ENCODE measurements around the gene AREG.

AREG gene

GRCh38 chr4:74473155-74473811 lies 28.3 kb downstream of the AREG start:
- Histone ChIP-seq H3K36me3 (ENCODE audit: control insufficient read depth in 1 of 2, insufficient read depth in 2 of 2, low read length in 2 of 2) (no peaks in the 10 kb centered on the region), H3K4me1 (ENCODE audit: control insufficient read depth in 1 of 2, insufficient read depth in 2 of 2, low read length in 2 of 2) (no peaks in the 10 kb centered on the region), H3K27ac (ENCODE audit: low read length) (no peak overlapping the region), H3K4me3 (ENCODE audit: low read depth in 1 of 2, low read length in 2 of 2) (no peak overlapping the region), H3K27me3 (ENCODE audit: low read depth, low read length) (no peaks in the 10 kb centered on the region), H3K9me3 (ENCODE audit: control insufficient read depth in 1 of 2, low read length in 2 of 2) (no peaks in the 10 kb centered on the region)

- Histone ChIP-seq H3K36me3 (ENCODE audit: control insufficient read depth in 1 of 2, insufficient read depth in 2 of 2, low read length in 2 of 2) (no peaks in the 10 kb centered on the region), H3K27ac (ENCODE audit: low read length) (no peak overlapping the region), H3K9me3 (ENCODE audit: control insufficient read depth in 1 of 2, low read length in 2 of 2) (no peaks in the 10 kb centered on the region), H3K4me3 (ENCODE audit: low read depth in 1 of 2, low read length in 2 of 2) (no peak overlapping the region), H3K27me3 (ENCODE audit: low read depth, low read length) (no peaks in the 10 kb centered on the region), H3K4me1 (ENCODE audit: control insufficient read depth in 1 of 2, insufficient read depth in 2 of 2, low read length in 2 of 2) (no peaks in the 10 kb centered on the region)
These were observed 29.6 kb downstream of the AREG start for GRCh38 chr4:74474345-74475090.

DNA sequence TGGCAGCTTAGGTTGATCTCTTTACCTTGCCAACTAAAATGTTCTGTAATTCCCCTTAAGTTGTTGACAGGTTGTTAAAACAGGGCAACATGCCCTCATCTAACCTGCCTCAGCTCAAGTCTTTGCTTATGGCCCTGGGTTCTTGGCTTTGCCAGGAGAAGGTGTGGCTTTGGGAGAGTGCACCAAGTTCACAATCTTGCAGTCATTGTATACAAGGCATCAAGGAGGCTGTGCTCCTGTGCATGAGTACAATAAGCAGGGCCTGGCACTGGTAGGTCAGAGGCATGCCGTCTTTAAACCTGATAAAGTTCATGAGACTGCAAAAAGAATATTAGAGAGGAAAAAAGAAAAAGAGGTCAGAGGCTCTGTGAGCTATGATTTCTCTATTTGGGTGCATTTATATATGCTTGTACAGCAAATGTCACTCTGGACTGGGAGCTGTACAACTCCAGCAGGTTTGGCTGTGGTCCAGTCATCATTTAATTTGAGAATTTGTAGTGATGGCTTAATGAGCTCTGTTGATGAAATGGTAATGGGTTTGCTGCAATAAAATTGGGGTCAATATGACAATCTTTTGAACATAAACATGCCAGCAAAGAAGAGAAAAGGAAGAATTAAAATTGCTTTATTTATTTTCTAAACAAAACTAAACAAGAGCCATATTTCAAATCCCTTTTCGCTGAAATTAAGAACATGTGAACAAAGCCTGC lies 30.3 kb downstream of the AREG start:
- Histone ChIP-seq H3K36me3 (ENCODE audit: control insufficient read depth in 1 of 2, insufficient read depth in 2 of 2, low read length in 2 of 2) (no peaks in the 10 kb centered on the region), H3K4me1 (ENCODE audit: control insufficient read depth in 1 of 2, insufficient read depth in 2 of 2, low read length in 2 of 2) (no peaks in the 10 kb centered on the region)

DNA sequence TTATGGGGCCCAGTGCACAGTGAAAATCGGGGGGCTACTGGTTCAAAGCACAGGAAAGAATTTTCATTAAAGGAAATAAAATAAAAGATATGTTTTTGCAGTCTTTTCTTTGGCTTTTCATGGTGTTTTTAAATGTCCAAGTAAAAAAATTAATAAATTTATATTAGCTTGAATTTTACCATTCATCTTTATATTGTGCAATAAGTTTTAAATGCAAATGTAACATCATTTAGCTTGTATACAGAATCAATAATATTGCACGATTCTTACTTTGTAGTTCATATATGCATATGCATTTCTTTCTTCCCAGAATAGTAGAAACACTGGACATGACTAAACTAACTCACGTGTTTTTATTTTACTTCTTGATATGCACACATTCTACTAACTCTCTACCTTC lies 31.0 kb downstream of the AREG start:
- Histone ChIP-seq H3K4me1 (ENCODE audit: control insufficient read depth in 1 of 2, insufficient read depth in 2 of 2, low read length in 2 of 2) (no peaks in the 10 kb centered on the region), H3K27me3 (ENCODE audit: low read depth, low read length) (no peaks in the 10 kb centered on the region), H3K27ac (ENCODE audit: low read length) (no peak overlapping the region), H3K4me3 (ENCODE audit: low read depth in 1 of 2, low read length in 2 of 2) (no peak overlapping the region), H3K36me3 (ENCODE audit: control insufficient read depth in 1 of 2, insufficient read depth in 2 of 2, low read length in 2 of 2) (no peaks in the 10 kb centered on the region), H3K9me3 (ENCODE audit: control insufficient read depth in 1 of 2, low read length in 2 of 2) (no peaks in the 10 kb centered on the region)

More for the DNA sequence above, 30.3 kb downstream of the AREG start:
- Histone ChIP-seq H3K4me3 (ENCODE audit: low read depth in 1 of 2, low read length in 2 of 2) (no peak overlapping the region), H3K27ac (ENCODE audit: low read length) (no peak overlapping the region), H3K9me3 (ENCODE audit: control insufficient read depth in 1 of 2, low read length in 2 of 2) (no peaks in the 10 kb centered on the region), H3K27me3 (ENCODE audit: low read depth, low read length) (no peaks in the 10 kb centered on the region)

- Histone ChIP-seq H3K4me1 (ENCODE audit: control insufficient read depth in 1 of 2, insufficient read depth in 2 of 2, low read length in 2 of 2) (no peaks in the 10 kb centered on the region), H3K27me3 (ENCODE audit: low read depth, low read length) (no peaks in the 10 kb centered on the region), H3K4me3 (ENCODE audit: low read depth in 1 of 2, low read length in 2 of 2) (no peak overlapping the region), H3K9me3 (ENCODE audit: control insufficient read depth in 1 of 2, low read length in 2 of 2) (no peaks in the 10 kb centered on the region), H3K27ac (ENCODE audit: low read length) (no peak overlapping the region), H3K36me3 (ENCODE audit: control insufficient read depth in 1 of 2, insufficient read depth in 2 of 2, low read length in 2 of 2) (no peaks in the 10 kb centered on the region)
These were observed 34.1 kb downstream of the AREG start for GRCh38 chr4:74479009-74479408.

DNA sequence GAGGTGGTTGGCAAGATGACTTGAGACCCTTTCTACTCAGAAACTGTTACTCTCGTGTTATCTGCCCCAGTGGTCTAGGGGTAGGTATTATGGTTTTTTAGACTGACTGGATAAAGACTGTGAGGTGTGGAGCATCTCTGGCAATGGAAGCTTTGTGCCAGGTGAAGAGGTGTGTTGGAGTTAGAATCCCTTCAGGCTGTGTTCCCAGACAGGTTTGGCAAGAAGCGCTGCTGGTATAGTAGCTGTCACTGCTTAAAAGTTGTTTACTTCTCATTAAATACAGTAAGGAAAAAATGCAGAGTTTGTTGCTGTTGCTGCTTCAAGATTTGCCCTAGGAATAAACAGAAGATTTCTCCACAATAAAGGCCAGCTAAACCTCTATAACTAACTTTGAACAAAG lies 35.3 kb downstream of the AREG start:
- H3K36me3 ChIP-seq (ENCODE audit: control insufficient read depth in 1 of 2, insufficient read depth in 2 of 2, low read length in 2 of 2), result no peaks in the 10 kb centered on the region
- no peak overlapping the region for H3K27ac ChIP-seq (ENCODE audit: low read length)
- no peaks in the 10 kb centered on the region for H3K27me3 ChIP-seq (ENCODE audit: low read depth, low read length)
- H3K4me3 ChIP-seq (ENCODE audit: low read depth in 1 of 2, low read length in 2 of 2), result no peak overlapping the region
- H3K4me1 ChIP-seq (ENCODE audit: control insufficient read depth in 1 of 2, insufficient read depth in 2 of 2, low read length in 2 of 2), result no peaks in the 10 kb centered on the region
- no peaks in the 10 kb centered on the region for H3K9me3 ChIP-seq (ENCODE audit: control insufficient read depth in 1 of 2, low read length in 2 of 2)

DNA sequence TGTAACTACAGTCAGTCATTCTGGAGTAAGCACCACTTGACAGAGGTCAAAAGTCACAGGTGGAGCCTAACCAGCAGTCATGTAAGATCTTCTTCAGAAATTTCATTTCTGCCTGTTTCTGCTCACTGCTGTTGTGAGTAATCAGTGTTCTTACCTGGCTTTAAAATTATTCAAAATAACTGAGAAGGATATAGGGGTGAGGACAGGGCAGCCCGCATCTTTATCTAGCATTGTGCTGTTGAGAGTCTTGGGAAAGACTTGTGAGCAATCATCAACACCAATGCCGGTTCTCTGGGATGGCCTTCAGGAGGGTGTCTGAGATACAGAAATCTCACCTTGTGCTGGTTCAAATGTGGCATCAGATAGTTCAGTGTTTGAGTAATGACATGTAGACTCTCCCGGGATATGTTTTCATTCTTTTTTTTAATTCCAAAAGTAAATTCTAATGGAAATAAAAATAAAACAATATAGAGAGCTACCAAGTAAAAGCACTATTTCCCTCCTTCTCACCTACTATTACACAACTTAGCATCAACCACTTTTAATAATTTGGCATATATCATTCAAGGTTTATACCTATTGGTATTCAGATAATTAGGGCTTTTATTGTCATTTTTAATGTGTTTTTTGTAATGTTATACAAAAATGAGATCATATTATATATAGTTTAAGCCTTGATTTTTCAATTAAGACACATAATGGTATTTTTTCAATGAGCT lies 37.1 kb downstream of the AREG start:
- no peak overlapping the region for H3K27ac ChIP-seq (ENCODE audit: low read length)
- no peaks in the 10 kb centered on the region for H3K9me3 ChIP-seq (ENCODE audit: control insufficient read depth in 1 of 2, low read length in 2 of 2)
- H3K4me3 ChIP-seq (ENCODE audit: low read depth in 1 of 2, low read length in 2 of 2), result no peak overlapping the region
- no peaks in the 10 kb centered on the region for H3K36me3 ChIP-seq (ENCODE audit: control insufficient read depth in 1 of 2, insufficient read depth in 2 of 2, low read length in 2 of 2)
- no peaks in the 10 kb centered on the region for H3K4me1 ChIP-seq (ENCODE audit: control insufficient read depth in 1 of 2, insufficient read depth in 2 of 2, low read length in 2 of 2)
- H3K27me3 ChIP-seq (ENCODE audit: low read depth, low read length), result no peaks in the 10 kb centered on the region

DNA sequence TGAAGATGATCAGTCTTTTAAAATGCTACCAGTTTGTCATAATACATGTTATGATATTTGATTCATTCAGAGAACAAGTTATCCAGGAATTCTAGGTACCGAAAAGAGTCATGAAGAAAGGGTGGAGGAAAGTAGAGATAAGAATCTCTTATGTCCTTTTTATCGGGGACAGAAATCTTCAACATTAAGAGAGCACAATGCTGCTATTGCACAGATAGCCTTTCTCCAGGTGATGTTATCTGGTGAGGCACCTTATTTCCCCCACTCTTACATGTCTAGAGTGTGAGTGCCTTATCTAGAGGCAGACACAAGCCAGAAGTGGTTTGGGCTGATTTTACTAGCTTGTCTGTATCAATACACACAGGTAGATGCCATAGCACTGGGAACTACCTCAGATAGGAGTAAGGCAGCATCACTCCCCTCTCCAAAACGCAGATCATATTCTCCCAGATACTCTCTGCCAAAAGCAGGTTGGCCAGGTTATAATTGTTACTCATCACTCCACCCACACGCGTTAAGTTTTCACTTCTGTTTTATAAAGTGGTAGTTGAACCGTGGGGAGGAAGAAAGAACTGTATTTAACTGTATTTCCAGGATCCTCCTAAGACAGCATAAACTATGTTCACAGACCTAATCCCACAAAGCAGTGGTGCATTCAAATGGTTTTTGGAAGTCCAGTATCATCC lies 38.4 kb downstream of the AREG start:
- Histone ChIP-seq H3K36me3 (ENCODE audit: control insufficient read depth in 1 of 2, insufficient read depth in 2 of 2, low read length in 2 of 2) (no peaks in the 10 kb centered on the region), H3K27ac (ENCODE audit: low read length) (no peak overlapping the region), H3K9me3 (ENCODE audit: control insufficient read depth in 1 of 2, low read length in 2 of 2) (no peaks in the 10 kb centered on the region), H3K27me3 (ENCODE audit: low read depth, low read length) (no peaks in the 10 kb centered on the region), H3K4me3 (ENCODE audit: low read depth in 1 of 2, low read length in 2 of 2) (no peak overlapping the region), H3K4me1 (ENCODE audit: control insufficient read depth in 1 of 2, insufficient read depth in 2 of 2, low read length in 2 of 2) (no peaks in the 10 kb centered on the region)

DNA sequence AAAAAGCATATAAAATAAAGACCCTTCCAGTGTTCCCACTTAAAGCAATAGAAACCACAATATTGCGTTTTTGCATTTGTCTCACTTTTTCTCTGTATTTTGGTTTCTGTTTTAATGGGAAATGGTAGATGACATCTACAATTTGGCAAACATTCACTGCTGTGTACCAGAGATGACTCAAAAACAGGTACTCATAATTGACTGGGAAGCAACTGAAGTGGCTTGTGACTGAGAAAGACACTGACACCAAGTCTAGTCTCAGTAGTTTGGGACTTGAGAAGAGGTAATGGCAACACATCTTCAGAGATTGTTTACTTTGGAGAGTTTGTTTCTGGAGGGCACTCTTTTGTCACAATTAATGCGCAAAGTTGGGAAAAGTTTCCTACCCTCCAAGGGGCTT lies 42.0 kb downstream of the AREG start:
- Histone ChIP-seq H3K9me3 (ENCODE audit: control insufficient read depth in 1 of 2, low read length in 2 of 2) (no peaks in the 10 kb centered on the region), H3K27me3 (ENCODE audit: low read depth, low read length) (no peaks in the 10 kb centered on the region), H3K4me3 (ENCODE audit: low read depth in 1 of 2, low read length in 2 of 2) (no peak overlapping the region), H3K36me3 (ENCODE audit: control insufficient read depth in 1 of 2, insufficient read depth in 2 of 2, low read length in 2 of 2) (no peaks in the 10 kb centered on the region), H3K27ac (ENCODE audit: low read length) (no peak overlapping the region), H3K4me1 (ENCODE audit: control insufficient read depth in 1 of 2, insufficient read depth in 2 of 2, low read length in 2 of 2) (no peaks in the 10 kb centered on the region)

DNA sequence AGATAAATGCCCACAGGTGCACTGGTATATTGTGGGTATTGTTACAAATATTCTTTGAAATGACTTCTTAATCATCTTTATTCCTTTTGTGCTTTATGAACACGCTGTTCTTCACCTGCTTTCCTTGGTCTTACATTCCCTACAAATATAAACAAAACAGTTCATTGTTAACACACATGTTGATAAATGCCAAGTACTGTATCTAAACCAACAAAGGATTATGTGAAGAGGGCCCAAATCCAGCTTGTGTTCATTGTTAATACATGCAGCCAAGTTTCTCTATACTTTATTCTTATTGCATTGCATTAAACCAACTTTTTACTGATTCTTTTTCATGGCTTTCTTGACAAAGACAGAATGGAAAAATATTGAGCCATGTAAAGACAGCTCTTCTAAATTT lies 42.8 kb downstream of the AREG start:
- H3K4me3 ChIP-seq (ENCODE audit: low read depth in 1 of 2, low read length in 2 of 2), result no peak overlapping the region
- H3K27me3 ChIP-seq (ENCODE audit: low read depth, low read length), result no peaks in the 10 kb centered on the region
- no peak overlapping the region for H3K27ac ChIP-seq (ENCODE audit: low read length)
- no peaks in the 10 kb centered on the region for H3K9me3 ChIP-seq (ENCODE audit: control insufficient read depth in 1 of 2, low read length in 2 of 2)
- no peaks in the 10 kb centered on the region for H3K4me1 ChIP-seq (ENCODE audit: control insufficient read depth in 1 of 2, insufficient read depth in 2 of 2, low read length in 2 of 2)
- H3K36me3 ChIP-seq (ENCODE audit: control insufficient read depth in 1 of 2, insufficient read depth in 2 of 2, low read length in 2 of 2), result no peaks in the 10 kb centered on the region

GRCh38 chr4:74490736-74491135 lies 45.8 kb downstream of the AREG start:
- Histone ChIP-seq H3K36me3 (ENCODE audit: control insufficient read depth in 1 of 2, insufficient read depth in 2 of 2, low read length in 2 of 2) (no peaks in the 10 kb centered on the region), H3K4me1 (ENCODE audit: control insufficient read depth in 1 of 2, insufficient read depth in 2 of 2, low read length in 2 of 2) (no peaks in the 10 kb centered on the region)

More at GRCh38 chr4:74490736-74491135, 45.8 kb downstream of the AREG start:
- Histone ChIP-seq H3K27ac (ENCODE audit: low read length) (no peak overlapping the region), H3K9me3 (ENCODE audit: control insufficient read depth in 1 of 2, low read length in 2 of 2) (no peaks in the 10 kb centered on the region), H3K27me3 (ENCODE audit: low read depth, low read length) (no peaks in the 10 kb centered on the region), H3K4me3 (ENCODE audit: low read depth in 1 of 2, low read length in 2 of 2) (no peak overlapping the region)

Data from muscle layer of duodenum (tissue), 2 donors.